Kidney epithelial cell (primary cell): Measurements from ENCODE around the gene TBXA2R. TPM values are rescaled to one million over a fixed set of nuclear protein-coding genes. Genes with fewer than 3 reads are reported as not detected.

ENCODE experiments used
- DNase-seq: peaks from one replicate; pipeline ENCODE4 v3.0.0-alpha.2; 2010; ENCODE audit warnings: low read depth
- H3K27me3 ChIP-seq: 2 replicates; pipeline ENCODE4 v1.6.0; 2011; ENCODE audit warnings: low read length; ENCODE audit not compliant: control insufficient read depth, insufficient read depth
- H3K36me3 ChIP-seq: 2 replicates; pipeline ENCODE4 v1.5.1; 2011; ENCODE audit warnings: low read length; ENCODE audit not compliant: control insufficient read depth, insufficient read depth
- H3K4me3 ChIP-seq: 2 replicates; pipeline ENCODE4 v1.5.1; 2011; ENCODE audit warnings: low read depth, mild to moderate bottlenecking, control low read depth, low read length
- total RNA-seq: library from RNA; depleted of rRNA; stranded (reverse); fragments of >200 nt; gene quantifications from 2 replicates; pipeline ENCODE4 v1.2.3, GENCODE V29; 2015
- TF ChIP-seq, protein P1 (sequence below): IDR thresholded peaks from 2 replicates; pipeline ENCODE4 v1.5.1; 2011; ENCODE audit warnings: mild to moderate bottlenecking, moderate library complexity, low read length, control low read depth, inconsistent platforms; ENCODE audit not compliant: insufficient read depth, poor library complexity, severe bottlenecking

The TBXA2R gene
- total RNA-seq, 1 donor from 2014 or later = 0.04 TPM

DNA sequence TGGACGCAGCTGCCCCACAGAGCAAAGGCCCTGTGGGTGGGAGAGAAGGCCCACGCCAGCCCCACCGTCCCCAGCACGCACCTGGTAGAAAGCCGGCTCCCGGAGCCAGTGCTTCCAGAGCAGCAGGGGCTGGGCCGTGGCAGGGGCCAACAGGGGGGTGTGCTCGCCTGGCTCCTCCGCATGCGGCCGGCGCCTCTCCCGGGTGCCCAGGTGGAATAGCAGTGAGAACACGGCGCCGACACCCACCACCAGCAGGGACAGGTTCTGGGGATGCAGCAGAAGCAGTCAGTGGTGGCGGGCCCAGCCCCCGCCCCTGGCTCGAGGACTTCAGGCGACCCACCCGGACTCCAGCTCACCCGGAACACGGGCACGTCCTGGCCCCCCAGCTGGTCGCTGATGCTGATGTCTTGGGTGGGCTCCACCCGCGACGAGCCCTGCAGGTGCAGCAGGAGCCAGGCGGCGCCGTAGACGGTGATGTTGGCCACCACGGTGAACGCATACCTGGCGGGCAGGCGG lies 58.9 kb downstream of the TBXA2R start:
- Histone ChIP-seq H3K4me3 (no peak overlapping the region), H3K36me3 (peaks cover 2% of the 10 kb centered on the region), H3K27me3 (no peaks in the 10 kb centered on the region)
- no peak for DNase-seq
- TF ChIP-seq, protein P1, sequence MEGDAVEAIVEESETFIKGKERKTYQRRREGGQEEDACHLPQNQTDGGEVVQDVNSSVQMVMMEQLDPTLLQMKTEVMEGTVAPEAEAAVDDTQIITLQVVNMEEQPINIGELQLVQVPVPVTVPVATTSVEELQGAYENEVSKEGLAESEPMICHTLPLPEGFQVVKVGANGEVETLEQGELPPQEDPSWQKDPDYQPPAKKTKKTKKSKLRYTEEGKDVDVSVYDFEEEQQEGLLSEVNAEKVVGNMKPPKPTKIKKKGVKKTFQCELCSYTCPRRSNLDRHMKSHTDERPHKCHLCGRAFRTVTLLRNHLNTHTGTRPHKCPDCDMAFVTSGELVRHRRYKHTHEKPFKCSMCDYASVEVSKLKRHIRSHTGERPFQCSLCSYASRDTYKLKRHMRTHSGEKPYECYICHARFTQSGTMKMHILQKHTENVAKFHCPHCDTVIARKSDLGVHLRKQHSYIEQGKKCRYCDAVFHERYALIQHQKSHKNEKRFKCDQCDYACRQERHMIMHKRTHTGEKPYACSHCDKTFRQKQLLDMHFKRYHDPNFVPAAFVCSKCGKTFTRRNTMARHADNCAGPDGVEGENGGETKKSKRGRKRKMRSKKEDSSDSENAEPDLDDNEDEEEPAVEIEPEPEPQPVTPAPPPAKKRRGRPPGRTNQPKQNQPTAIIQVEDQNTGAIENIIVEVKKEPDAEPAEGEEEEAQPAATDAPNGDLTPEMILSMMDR = no peak

GRCh38 chr19:3547301-3547731 lies 59.4 kb downstream of the TBXA2R start:
- TF ChIP-seq, protein P1 = peak; percentile 65
- Histone ChIP-seq H3K36me3 (peaks cover 2% of the 10 kb centered on the region), H3K27me3 (no peaks in the 10 kb centered on the region), H3K4me3 (no peak overlapping the region)
- no peak for DNase-seq

GRCh38 chr19:3546119-3546518 lies 60.6 kb downstream of the TBXA2R start:
- DNase-seq = no peak
- TF ChIP-seq, protein P1 = no peak
- Histone ChIP-seq H3K4me3 (no peak overlapping the region), H3K27me3 (no peaks in the 10 kb centered on the region), H3K36me3 (peaks cover 2% of the 10 kb centered on the region)

- Histone ChIP-seq H3K36me3 (peaks cover 2% of the 10 kb centered on the region), H3K27me3 (no peaks in the 10 kb centered on the region), H3K4me3 (no peak overlapping the region)
- TF ChIP-seq, protein P1 = no peak
- no peak for DNase-seq
Observed at GRCh38 chr19:3545669-3546034, 61.0 kb downstream of the TBXA2R start.

DNA sequence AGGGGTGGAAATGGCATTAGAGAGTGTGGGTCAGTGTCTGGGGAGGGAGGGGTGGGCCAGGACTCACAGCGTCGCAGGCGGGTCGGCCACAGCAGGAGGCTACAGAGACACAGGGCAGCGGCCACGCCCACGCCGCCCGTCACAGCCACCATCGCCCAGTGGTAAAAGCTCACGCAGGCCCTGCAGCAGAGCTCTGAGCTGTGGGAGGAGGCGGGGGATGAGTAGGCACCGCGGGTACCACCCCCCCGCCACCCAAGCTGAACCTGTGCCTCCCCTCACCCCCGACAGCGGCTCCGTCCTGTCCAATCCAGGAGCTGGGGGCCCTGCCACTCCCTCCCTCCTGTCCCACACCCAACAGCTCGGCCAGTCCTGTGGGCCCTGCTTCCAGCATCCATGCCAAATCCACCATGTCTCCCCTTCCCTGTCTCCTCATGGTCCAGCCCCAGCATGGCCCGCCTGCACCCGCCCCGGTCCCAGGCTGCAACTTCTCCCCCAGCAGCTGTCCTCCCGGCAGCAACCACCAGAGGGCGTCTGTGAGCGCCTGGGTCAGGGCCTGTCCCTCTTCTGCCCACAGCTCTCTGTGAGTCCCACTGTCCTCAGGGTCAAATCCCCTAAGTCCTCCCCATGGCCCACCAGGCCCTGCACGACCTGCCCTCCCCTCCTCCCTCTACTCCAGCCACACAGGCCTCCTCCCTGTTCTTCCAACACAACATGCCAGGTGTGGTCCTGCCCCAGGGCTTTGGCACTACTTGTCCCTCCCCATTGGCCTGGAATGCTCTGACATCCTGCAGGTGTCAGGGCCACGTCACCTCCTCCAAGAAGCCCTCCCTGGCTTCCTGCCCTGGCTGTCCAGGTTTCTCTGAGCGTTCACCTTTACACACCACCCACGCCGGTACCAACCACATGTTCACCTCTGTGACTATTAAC lies 61.7 kb downstream of the TBXA2R start:
- no peak for DNase-seq
- no peaks in the 10 kb centered on the region for H3K27me3 ChIP-seq
- H3K36me3 ChIP-seq = peaks cover 2% of the 10 kb centered on the region
- TF ChIP-seq, protein P1 = peak; percentile 99
- no peak overlapping the region for H3K4me3 ChIP-seq

Other genes starting within 250 kb of the TBXA2R start
- gene NFIC, start 240.3 kb downstream of the TBXA2R start, total RNA-seq = 18.0 and 31.6 TPM in 2 replicates
- gene SMIM24, start 126.3 kb downstream of the TBXA2R start, total RNA-seq = 8.1 and 14.7 TPM in 2 replicates
- 0.62 and 1.2 TPM in 2 replicates for gene SMIM44, start 123.4 kb downstream of the TBXA2R start, total RNA-seq
- gene DOHH, start 106.2 kb downstream of the TBXA2R start, total RNA-seq = 32.9 and 33.0 TPM in 2 replicates
- 51.9 and 57.6 TPM in 2 replicates for gene FZR1, start 100.6 kb downstream of the TBXA2R start, total RNA-seq
- gene TEKTIP1, start 67.7 kb downstream of the TBXA2R start, total RNA-seq = not detected in 2 replicates
- gene MFSD12, start 49.3 kb downstream of the TBXA2R start, total RNA-seq = 154 and 222 TPM in 2 replicates
- 77.8 and 84.5 TPM in 2 replicates for gene HMG20B, start 33.9 kb downstream of the TBXA2R start, total RNA-seq
- 0.21 TPM in 1 of 2 replicates, not detected in the other for gene GIPC3, start 21.4 kb downstream of the TBXA2R start, total RNA-seq
- 46.6 and 48.7 TPM in 2 replicates for gene CACTIN, start 19.9 kb upstream of the TBXA2R start, total RNA-seq
- 26.5 and 26.6 TPM in 2 replicates for gene PIP5K1C, start 93.6 kb upstream of the TBXA2R start, total RNA-seq
- gene TJP3, start 101.5 kb upstream of the TBXA2R start, total RNA-seq = 1.7 and 7.8 TPM in 2 replicates
- 39.7 and 50.5 TPM in 2 replicates for gene APBA3, start 154.8 kb upstream of the TBXA2R start, total RNA-seq
- gene MRPL54, start 155.8 kb upstream of the TBXA2R start, total RNA-seq = 48.4 and 120 TPM in 2 replicates
- not detected in 2 replicates for gene RAX2, start 165.4 kb upstream of the TBXA2R start, total RNA-seq
- gene MATK, start 179.5 kb upstream of the TBXA2R start, total RNA-seq = 0.50 and 1.2 TPM in 2 replicates